Left lung (tissue), 10 donors: Measurements from ENCODE around the gene TRMO. TPM values are rescaled to one million over a fixed set of nuclear protein-coding genes. Genes with fewer than 3 reads are reported as not detected.
A peak's percentile ranks its signal among the peaks of the same experiment; 100 is the strongest.

ENCODE experiments used
- ATAC-seq: fragments of 200-7000 bp; cut with Tn5 transposase; one replicate; pipeline ENCODE4 v1.9.1; 2020; ENCODE audit warnings: moderate library complexity
- DNase-seq, 4 donors: peaks; one replicate each; pipeline ENCODE4 v3.0.0-alpha.2; 2013 to 2020
- H3K27ac ChIP-seq, 2 donors: fragments of 200-600 bp; sonication (generic) in 1 of 2; one replicate each; pipeline versions ENCODE4 v1.5.0 to v1.8.0; 2020 to 2021
- H3K27me3 ChIP-seq, 2 donors: fragments of 200-600 bp; sonication (generic) in 1 of 2; one replicate each; pipeline versions ENCODE4 v1.5.0 to v1.8.0; 2020 to 2021
- H3K36me3 ChIP-seq, 2 donors: fragments of 200-600 bp; sonication (generic) in 1 of 2; one replicate each; pipeline versions ENCODE4 v1.5.0 to v1.8.0; 2020 to 2021
- H3K4me1 ChIP-seq, 2 donors: fragments of 200-600 bp; one replicate each; pipeline ENCODE4 v1.8.0; 2021
- H3K4me3 ChIP-seq, 2 donors: fragments of 200-600 bp; sonication (generic) in 1 of 2; one replicate each; pipeline versions ENCODE4 v1.5.0 to v1.8.0; 2020 to 2021; ENCODE audit warnings: mild to moderate bottlenecking in 1 of 2
- H3K9me3 ChIP-seq, 2 donors: fragments of 200-600 bp; sonication (generic) in 1 of 2; one replicate each; pipeline versions ENCODE4 v1.5.0 to v1.8.0; 2020 to 2021
- intact Hi-C, 2 donors: fragments of 100-400 bp; cut with DNase I; formaldehyde crosslinking; loops; one replicate each; pipeline versions ENCODE4 v1.11.2 to v1.14.2; 2022
- polyA plus RNA-seq, 6 donors: library from polyadenylated mRNA; unstranded; fragments of 120-200 nt; gene quantifications; one replicate each; pipeline ENCODE4 v1.2.1, GENCODE V29; 2013; ENCODE audit not compliant: insufficient read length in 6 of 6
- total RNA-seq, 2 donors: library from RNA; stranded (reverse); fragmentation: NEBNext Ultra II Directional; extraction: Animal tissue kit (Norgen Biotek cat#: 25700); gene quantifications; one replicate each; pipeline ENCODE4 v1.2.1, GENCODE V29; 2021
- TF ChIP-seq, protein P1 (sequence below), 2 donors: fragments of 200-600 bp; sonication (generic) in 1 of 2; IDR thresholded peaks; one replicate each; pipeline versions ENCODE4 v1.5.0 to v1.8.0; 2021; ENCODE audit warnings: antibody characterized with exemption in 2 of 2
- donor health status: DM: no; HTN: yes; CAD: no.
- donor health status: DM: no; HTN: no; CAD: no.

Gene TRMO
- total and polyA plus RNA-seq, 8 donors: 13.6 to 16.5 (median 16.1) TPM

DNA sequence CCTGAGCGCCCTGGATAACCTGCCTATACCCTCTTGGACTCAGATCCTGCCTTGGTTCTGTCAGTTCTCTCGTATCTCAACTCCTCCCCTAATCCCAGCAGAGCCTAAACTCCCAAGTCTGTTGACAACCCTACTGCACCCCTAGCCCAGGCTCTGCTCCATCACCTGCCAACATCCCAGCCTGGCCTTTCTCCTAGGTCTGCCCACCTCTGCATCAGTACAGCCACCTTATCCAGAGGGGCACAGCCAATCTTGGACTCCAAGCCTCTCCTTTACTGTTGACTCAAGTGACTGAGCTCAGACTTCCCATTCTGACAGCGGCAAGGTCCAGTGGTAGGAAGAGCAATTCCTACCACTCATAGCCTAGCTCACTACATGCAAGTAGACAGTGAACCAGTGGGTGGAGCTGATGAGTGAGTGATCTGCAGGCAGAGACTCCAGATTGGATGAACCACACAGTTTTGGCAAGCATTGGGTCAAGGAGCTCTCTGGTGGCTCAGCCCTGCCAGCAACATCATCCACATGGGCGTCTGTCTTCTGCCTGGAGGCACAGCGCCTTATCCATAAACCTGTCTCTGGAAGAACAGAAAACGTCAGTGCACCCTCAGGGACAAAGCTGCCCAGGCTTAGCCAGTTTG, 26.5 kb downstream of the TRMO start:
- Histone ChIP-seq H3K27me3 (no peaks in the 10 kb centered on the region), H3K27ac (no peak overlapping the region), H3K4me1 (peaks cover 0 to 2% of the 10 kb centered on the region in 2 donors), H3K36me3 (peaks cover 0 to 9% of the 10 kb centered on the region in 2 donors), H3K4me3 (no peak overlapping the region), H3K9me3 (peaks cover 0 to 2% of the 10 kb centered on the region in 2 donors)
- intact Hi-C loops: no loop called here
- TF ChIP-seq, protein P1, sequence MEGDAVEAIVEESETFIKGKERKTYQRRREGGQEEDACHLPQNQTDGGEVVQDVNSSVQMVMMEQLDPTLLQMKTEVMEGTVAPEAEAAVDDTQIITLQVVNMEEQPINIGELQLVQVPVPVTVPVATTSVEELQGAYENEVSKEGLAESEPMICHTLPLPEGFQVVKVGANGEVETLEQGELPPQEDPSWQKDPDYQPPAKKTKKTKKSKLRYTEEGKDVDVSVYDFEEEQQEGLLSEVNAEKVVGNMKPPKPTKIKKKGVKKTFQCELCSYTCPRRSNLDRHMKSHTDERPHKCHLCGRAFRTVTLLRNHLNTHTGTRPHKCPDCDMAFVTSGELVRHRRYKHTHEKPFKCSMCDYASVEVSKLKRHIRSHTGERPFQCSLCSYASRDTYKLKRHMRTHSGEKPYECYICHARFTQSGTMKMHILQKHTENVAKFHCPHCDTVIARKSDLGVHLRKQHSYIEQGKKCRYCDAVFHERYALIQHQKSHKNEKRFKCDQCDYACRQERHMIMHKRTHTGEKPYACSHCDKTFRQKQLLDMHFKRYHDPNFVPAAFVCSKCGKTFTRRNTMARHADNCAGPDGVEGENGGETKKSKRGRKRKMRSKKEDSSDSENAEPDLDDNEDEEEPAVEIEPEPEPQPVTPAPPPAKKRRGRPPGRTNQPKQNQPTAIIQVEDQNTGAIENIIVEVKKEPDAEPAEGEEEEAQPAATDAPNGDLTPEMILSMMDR (IDR thresholded peaks at IDR 0.05): no peak
- ATAC-seq (peak; percentile 56), DNase-seq (no peak)

DNA sequence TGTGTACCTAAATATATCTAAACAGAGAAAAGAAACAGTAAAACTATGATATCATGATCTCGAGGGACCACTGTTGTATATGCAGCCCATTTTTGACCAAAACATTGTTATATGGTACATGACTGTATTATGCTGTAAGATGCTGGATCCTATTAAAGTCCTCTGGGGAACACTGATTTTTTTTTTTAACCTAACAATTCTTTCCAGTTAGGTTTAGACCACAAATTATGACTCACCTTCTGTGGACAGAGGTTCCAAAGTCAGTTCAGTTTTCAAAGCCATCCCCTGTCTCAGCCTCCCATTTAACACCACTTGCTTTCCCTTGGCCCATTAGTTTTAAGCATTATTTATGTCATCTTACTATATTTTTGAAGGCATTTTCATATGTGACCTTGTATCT, 27.1 kb downstream of the TRMO start:
- intact Hi-C loops: no loop called here
- Histone ChIP-seq H3K36me3 (peaks cover 0 to 7% of the 10 kb centered on the region in 2 donors), H3K9me3 (peaks cover 0 to 2% of the 10 kb centered on the region in 2 donors), H3K4me1 (no peaks in the 10 kb centered on the region), H3K4me3 (no peak overlapping the region), H3K27me3 (no peaks in the 10 kb centered on the region), H3K27ac (no peak overlapping the region)
- DNase-seq (no peak), ATAC-seq (no peak)
- TF ChIP-seq, protein P1 (IDR thresholded peaks at IDR 0.05): no peak

DNA sequence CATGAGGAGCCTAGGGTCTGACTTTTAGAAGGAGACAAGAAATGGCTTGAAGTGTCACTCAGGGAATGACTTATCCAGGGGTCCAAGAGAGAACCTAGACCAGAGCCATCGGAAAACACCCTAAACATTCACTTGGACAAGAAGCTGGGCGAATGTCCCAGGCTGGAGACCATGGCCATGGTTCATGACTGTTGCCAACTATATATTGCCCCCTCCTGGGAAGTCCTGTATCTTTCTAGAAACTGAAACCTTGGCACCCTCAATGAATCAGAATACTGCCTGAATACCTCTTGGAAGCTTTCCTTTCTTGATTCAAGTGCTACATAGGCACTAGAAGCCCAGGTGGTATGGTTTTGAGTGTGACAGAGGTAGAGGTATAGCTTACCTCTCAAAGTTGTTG, 29.9 kb downstream of the TRMO start:
- Histone ChIP-seq H3K27me3 (no peaks in the 10 kb centered on the region), H3K4me1 (peaks cover 0 to 4% of the 10 kb centered on the region in 2 donors), H3K4me3 (no peak overlapping the region), H3K27ac (no peak overlapping the region), H3K36me3 (no peaks in the 10 kb centered on the region), H3K9me3 (peaks cover 0 to 2% of the 10 kb centered on the region in 2 donors)
- DNase-seq (no peak), ATAC-seq (no peak)
- TF ChIP-seq, protein P1 (IDR thresholded peaks at IDR 0.05): no peak
- intact Hi-C loops: no loop called here

DNA sequence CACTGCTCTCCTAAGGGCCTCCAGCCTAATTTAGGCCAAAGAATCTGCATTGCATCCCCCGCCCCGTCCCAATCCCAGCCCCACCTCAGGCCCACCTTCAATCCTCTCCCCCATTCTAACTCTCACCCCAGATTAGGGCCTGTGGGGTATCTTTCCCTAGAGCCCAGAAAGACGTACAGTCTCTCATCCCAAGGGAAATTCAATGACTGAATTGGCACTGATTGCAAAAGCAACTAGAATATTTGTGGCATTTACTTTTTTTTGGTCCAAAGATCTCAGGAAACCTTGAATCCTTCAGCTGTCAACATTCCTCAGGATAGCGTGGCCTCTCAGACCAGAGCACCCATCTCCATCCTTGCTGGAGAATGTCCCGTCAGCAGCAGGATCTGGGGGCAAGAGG, 30.6 kb downstream of the TRMO start:
- H3K9me3 ChIP-seq: peaks cover 0 to 2% of the 10 kb centered on the region in 2 donors
- H3K27ac ChIP-seq: no peak overlapping the region
- intact Hi-C loops: no loop called here
- no peak for ATAC-seq
- H3K4me3 ChIP-seq: no peak overlapping the region
- TF ChIP-seq, protein P1 (IDR thresholded peaks at IDR 0.05): no peak
- no peak for DNase-seq
- no peaks in the 10 kb centered on the region for H3K27me3 ChIP-seq
- H3K36me3 ChIP-seq: no peaks in the 10 kb centered on the region
- peaks cover 0 to 4% of the 10 kb centered on the region in 2 donors for H3K4me1 ChIP-seq

DNA sequence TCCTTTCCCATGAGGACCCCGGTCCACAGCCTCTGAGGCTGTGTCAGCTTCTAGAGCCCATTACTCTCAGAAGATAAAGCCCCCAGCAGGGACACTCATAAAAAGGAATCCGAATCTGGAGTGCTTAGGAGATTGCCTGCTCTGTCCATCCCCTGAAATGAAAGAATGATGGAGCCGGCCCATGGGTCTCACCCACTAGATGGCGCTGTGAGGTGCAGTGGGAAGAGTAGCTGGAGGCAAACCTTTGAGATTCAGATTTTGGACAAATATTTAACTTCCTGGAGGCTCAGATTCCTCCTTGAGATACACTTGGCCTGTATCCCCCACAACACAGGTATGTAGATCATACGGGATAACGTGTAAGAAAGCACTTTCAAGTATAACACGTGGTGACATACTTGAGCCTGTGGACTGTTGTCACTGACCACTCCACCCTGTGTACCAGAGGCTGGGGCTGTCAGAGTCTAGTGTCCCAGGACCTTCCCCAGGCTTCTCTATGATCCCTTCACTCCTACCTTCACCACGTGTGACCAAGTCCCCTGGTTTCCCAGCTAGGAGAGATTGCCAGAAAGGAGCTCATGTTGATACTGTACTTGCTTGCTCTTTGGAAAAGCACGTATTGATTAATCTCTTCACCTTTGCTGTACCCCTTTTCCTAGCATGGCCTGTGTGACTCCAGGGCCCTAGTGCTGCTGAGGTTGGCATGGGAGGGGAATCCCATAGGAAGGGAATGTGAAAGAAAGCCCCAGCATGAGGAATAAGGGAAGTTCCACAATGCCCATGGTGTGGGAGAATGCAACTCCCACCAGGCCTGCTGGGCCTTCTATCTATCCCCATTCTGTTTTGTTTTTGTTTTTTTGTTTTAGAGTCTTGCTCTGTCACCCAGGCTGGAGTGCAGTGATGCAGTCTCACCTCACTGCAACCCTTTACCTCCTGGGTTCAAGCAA, 32.1 kb downstream of the TRMO start:
- DNase-seq: peak in 1 of 4 donors; percentile 83
- Histone ChIP-seq H3K36me3 (no peaks in the 10 kb centered on the region), H3K27me3 (no peaks in the 10 kb centered on the region), H3K27ac (no peak overlapping the region), H3K9me3 (peaks cover 0 to 2% of the 10 kb centered on the region in 2 donors), H3K4me1 (peaks cover 0 to 4% of the 10 kb centered on the region in 2 donors), H3K4me3 (no peak overlapping the region)
- intact Hi-C loops: no loop called here
- ATAC-seq: peak; percentile 80
- TF ChIP-seq, protein P1 (IDR thresholded peaks at IDR 0.05): peak; percentile 68 to 73
